Measurements from ENCODE around the gene COASY.

GRCh38 chr17:42544874-42545283, 17.1 kb upstream of the COASY start:
- TF ChIP-seq CTCF (IDR thresholded peaks at IDR 0.05; ENCODE audit: insufficient read depth, low read length, poor library complexity, severe bottlenecking): no peak
- TF ChIP-seq EZH2phosphoT487 (conservative IDR thresholded peaks at IDR 0.05; ENCODE audit: low read length): no peak
